HepG2 (cell line): ENCODE measurements around the gene MGAT5. TPM values are rescaled to one million over a fixed set of nuclear protein-coding genes. Genes with fewer than 3 reads are reported as not detected.

Experiments used
- ATAC-seq: fragments of 200-7000 bp; cut with Tn5 transposase; 3 replicates; pipeline ENCODE4 v1.9.1; 2020; ENCODE audit warnings: mild to moderate bottlenecking, moderate library complexity
- BruUV-seq: library from RNA; stranded (reverse); fragments of 400-500 nt; replicated peaks from 2 replicates; lab custom pipeline; 2021; lab: Mats Ljungman, UMichigan
- CTCF ChIA-PET: fragments of 300-600 bp; formaldehyde crosslinking; extraction: SDS; loops from one replicate; lab custom pipeline; 2021; ENCODE audit warnings: low total read pairs, inconsistent platforms, low intra/inter-chr PET ratio; lab: Yijun Ruan, JAX
- POLR2A ChIA-PET: fragments of 350-600 bp; sonication (Branson Sonifier 250); formaldehyde crosslinking; loops from one replicate; lab custom pipeline; 2020; ENCODE audit warnings: antibody characterized with exemption, inconsistent platforms; lab: Yijun Ruan, JAX
- DNase-seq: peaks from one replicate; pipeline ENCODE4 v3.0.0-alpha.2; 2015; ENCODE audit warnings: low spot score
- FAIRE-seq: peaks from 3 replicates; lab custom pipeline; 2011; peaks lifted over from hg19 to GRCh38; lab: Jason Lieb, UNC
- H2AFZ ChIP-seq: one replicate; pipeline ENCODE4 v1.6.1; 2011; ENCODE audit warnings: low read length, inconsistent platforms
- H3K27ac ChIP-seq: fragments of 300-600 bp; 3 replicates; pipeline ENCODE4 v1.8.0; 2011; ENCODE audit warnings: mixed run types, mild to moderate bottlenecking, mixed read lengths, low read length, inconsistent platforms; ENCODE audit not compliant: insufficient read depth; ENCODE audit errors: extremely low read length
- H3K27me3 ChIP-seq, 2 experiments: fragments of 200-600 bp in 1 of 2; 2 replicates in 1 of 2; 3 replicates in 1 of 2; pipeline versions ENCODE4 v1.6.0 to v1.8.0; 2011; ENCODE audit warnings: low read length in 2 of 2, mild to moderate bottlenecking in 2 of 2, moderate library complexity in 2 of 2, inconsistent platforms in 1 of 2; ENCODE audit not compliant: insufficient read depth in 2 of 2, control insufficient read depth in 1 of 2
- H3K36me3 ChIP-seq, 2 experiments: fragments of 200-600 bp in 1 of 2; replicated peaks in 1 of 2; 2 replicates in 1 of 2; 3 replicates in 1 of 2; pipeline versions ENCODE4 v1.5.1 to v1.8.0; 2011; ENCODE audit warnings: low read length in 2 of 2, inconsistent platforms in 1 of 2; ENCODE audit not compliant: insufficient read depth in 2 of 2, control insufficient read depth in 1 of 2
- H3K4me1 ChIP-seq: 2 replicates; pipeline ENCODE4 v1.5.1; 2012; ENCODE audit warnings: low read length, inconsistent platforms; ENCODE audit not compliant: insufficient read depth
- H3K4me2 ChIP-seq: 2 replicates; pipeline ENCODE4 v1.6.0; 2011; ENCODE audit warnings: low read depth, low read length, inconsistent platforms
- H3K4me3 ChIP-seq, 3 experiments: fragments of 200-600 bp in 1 of 3; sonication (generic), shearing (Covaris generic) in 1 of 3; replicated peaks in 1 of 3; 2 replicates each; pipeline ENCODE4 v1.5.1; 2011 to 2016; ENCODE audit warnings: low read length in 3 of 3, inconsistent platforms in 2 of 3, low read depth in 2 of 3, mild to moderate bottlenecking in 2 of 3, control low read depth in 1 of 3, mixed read lengths in 1 of 3; ENCODE audit not compliant: insufficient read depth in 1 of 3
- H3K79me2 ChIP-seq: one replicate; pipeline ENCODE4 v1.6.1; 2011; ENCODE audit warnings: low read length, inconsistent platforms; ENCODE audit not compliant: insufficient read depth
- H3K9ac ChIP-seq: 2 replicates; pipeline ENCODE4 v1.6.0; 2011; ENCODE audit warnings: mild to moderate bottlenecking, low read depth, low read length, inconsistent platforms; ENCODE audit not compliant: insufficient read depth
- H3K9me3 ChIP-seq: 2 replicates; pipeline ENCODE4 v1.5.1; 2012; ENCODE audit warnings: mild to moderate bottlenecking, low read length
- H4K20me1 ChIP-seq: 2 replicates; pipeline ENCODE4 v1.6.0; 2011; ENCODE audit warnings: inconsistent platforms, mild to moderate bottlenecking, low read length, moderate library complexity; ENCODE audit not compliant: insufficient read depth
- AFF4 ChIP-seq: sonication (generic); formaldehyde crosslinking; IDR thresholded peaks from 2 replicates; pipeline ENCODE4 v1.4.0; 2020; ENCODE audit warnings: missing genetic modification reagents
- ATF7 ChIP-seq, 2 experiments: fragments of 450-650 bp in 1 of 2; sonication (generic) in 1 of 2; formaldehyde crosslinking in 1 of 2; IDR thresholded peaks; 2 replicates each; pipeline versions ENCODE4 v1.4.0 to v1.6.1; 2016 to 2020; ENCODE audit warnings: antibody characterized with exemption in 1 of 2, mild to moderate bottlenecking in 1 of 2, missing genetic modification reagents in 1 of 2
- FOXO1 ChIP-seq: sonication (generic); formaldehyde crosslinking; IDR thresholded peaks from 2 replicates; pipeline ENCODE4 v1.4.0; 2020; ENCODE audit warnings: missing genetic modification reagents
- HBP1 ChIP-seq: IDR thresholded peaks from 2 replicates; pipeline ENCODE4 v1.6.1; 2016; ENCODE audit warnings: low read depth, control low read depth
- HDAC6 ChIP-seq: fragments of 200-600 bp; sonication (generic); IDR thresholded peaks from 2 replicates; pipeline ENCODE4 v1.7.0; 2017; ENCODE audit warnings: mild to moderate bottlenecking, antibody characterized with exemption, low read length, low read depth
- ISL2 ChIP-seq: sonication (generic); formaldehyde crosslinking; IDR thresholded peaks from 2 replicates; pipeline ENCODE4 v1.5.0; 2020; ENCODE audit warnings: missing genetic modification reagents
- RBM39 ChIP-seq: fragments of 200-400 bp; formaldehyde crosslinking; IDR thresholded peaks from one replicate; pipeline ENCODE4 v1.6.1; 2018; ENCODE audit warnings: antibody characterized with exemption, mild to moderate bottlenecking, low read depth, low read length; ENCODE audit not compliant: poor library complexity, severe bottlenecking
- RELA ChIP-seq: sonication (generic); formaldehyde crosslinking; IDR thresholded peaks from 2 replicates; pipeline ENCODE4 v1.4.0; 2020; ENCODE audit warnings: missing genetic modification reagents
- RXRA ChIP-seq: sonication (generic); formaldehyde crosslinking; IDR thresholded peaks from 2 replicates; pipeline ENCODE4 v1.5.1; 2020; ENCODE audit warnings: missing genetic modification reagents
- SMARCE1 ChIP-seq: fragments of 450-650 bp; IDR thresholded peaks from 2 replicates; pipeline ENCODE4 v1.6.1; 2017; ENCODE audit warnings: borderline replicate concordance
- ZEB1 ChIP-seq: IDR thresholded peaks from 2 replicates; pipeline ENCODE4 v1.6.1; 2012; ENCODE audit warnings: mild to moderate bottlenecking, low read depth, inconsistent platforms; ENCODE audit not compliant: insufficient replicate concordance
- ZNF274 ChIP-seq: sonication (generic); formaldehyde crosslinking; IDR thresholded peaks from 2 replicates; pipeline ENCODE4 v1.5.1; 2020; ENCODE audit warnings: mild to moderate bottlenecking, missing genetic modification reagents
- ZNF34 ChIP-seq: sonication (generic); formaldehyde crosslinking; IDR thresholded peaks from 2 replicates; pipeline ENCODE4 v1.4.0; 2020; ENCODE audit warnings: mild to moderate bottlenecking, missing genetic modification reagents, borderline replicate concordance
- ZNF367 ChIP-seq: sonication (generic); formaldehyde crosslinking; IDR thresholded peaks from 2 replicates; pipeline ENCODE4 v1.4.0; 2020; ENCODE audit warnings: missing genetic modification reagents, borderline replicate concordance
- ZNF513 ChIP-seq: sonication (generic); formaldehyde crosslinking; conservative IDR thresholded peaks from 2 replicates; pipeline ENCODE4 v1.5.0; 2020; ENCODE audit warnings: missing genetic modification reagents
- ZNF546 ChIP-seq: sonication (generic); formaldehyde crosslinking; conservative IDR thresholded peaks from 2 replicates; pipeline ENCODE4 v1.8.1; 2023; ENCODE audit warnings: mild to moderate bottlenecking, missing genetic modification reagents
- ZNF713 ChIP-seq: sonication (generic); formaldehyde crosslinking; IDR thresholded peaks from 2 replicates; pipeline ENCODE4 v1.4.0; 2020; ENCODE audit warnings: mild to moderate bottlenecking, missing genetic modification reagents
- WGBS: methylation state at CpG from one replicate; pipeline ENCODE4 v1.1.6; 2017; ENCODE audit warnings: low lambda C conversion rate; 5-methylcytosine and 5-hydroxymethylcytosine counted together
- in situ Hi-C: cut with HindIII; loops from 2 replicates; pipeline ENCODE4 v1.10.0; 2017; ENCODE audit warnings: low pct_unique_long_range_greater_than_20kb; ENCODE audit not compliant: extremely low pct_ligation_motif_present
- intact Hi-C: fragments of 100-400 bp; cut with micrococcal nuclease; formaldehyde crosslinking; loops from one replicate; pipeline ENCODE4 v1.10.0; 2022; ENCODE audit not compliant: unreplicated experiment
- polyA plus RNA-seq, 8 experiments: library from polyadenylated mRNA; depleted of rRNA in 3 of 8; stranded (reverse) in 7 of 8; unstranded in 1 of 8; fragments of >200 nt; fragmentation: Illumina TruSeq in 4 of 8; extraction: Trizol in 4 of 8; gene quantifications; 2 replicates each; pipeline versions ENCODE4 v1.2.1 to v1.2.3, GENCODE V29; 2011 to 2016; ENCODE audit warnings: low read depth in 4 of 8, missing spikeins in 1 of 8, mixed read lengths in 1 of 8; ENCODE audit not compliant: insufficient read depth in 1 of 8
- total RNA-seq, 5 experiments: library from RNA; depleted of rRNA; stranded (reverse); fragments of >200 nt; fragmentation: Illumina TruSeq; extraction: Trizol; gene quantifications; 2 replicates each; pipeline ENCODE4 v1.2.3, GENCODE V29; 2016; ENCODE audit warnings: low read depth in 1 of 5

MGAT5 gene
- total and polyA plus RNA-seq, 2 of the 13 experiments (the other 11 are each of a cell fraction or from before 2014, with no cell fraction given) = 33.1 to 60.2 TPM

- no peak for TF ChIP-seq AFF4 (CRISPR knock-in tag)
- no peak for TF ChIP-seq RXRA (CRISPR knock-in tag)
- no peak for TF ChIP-seq FOXO1 (CRISPR knock-in tag)
- no peak for TF ChIP-seq ZNF513 (CRISPR knock-in tag)
Observed at GRCh38 chr2:134258684-134259388, 5.0 kb downstream of the MGAT5 start (continued).

GRCh38 chr2:134259571-134259970 is 5.7 kb downstream of the MGAT5 start:
- Histone ChIP-seq H3K27me3 (no peaks in the 10 kb centered on the region), H4K20me1 (no peaks in the 10 kb centered on the region), H3K27ac (no peak overlapping the region), H3K4me1 (peaks cover 15% of the 10 kb centered on the region), H2AFZ (no peak overlapping the region), H3K79me2 (no peaks in the 10 kb centered on the region), H3K9me3 (no peaks in the 10 kb centered on the region), H3K9ac (no peak overlapping the region), H3K4me2 (no peak overlapping the region), H3K4me3 (no peak overlapping the region), H3K36me3 (peaks cover 10 to 16% of the 10 kb centered on the region in 2 experiments; a peak in 4 of 5 replicates)
- FAIRE-seq (no peak), ATAC-seq (no peak), DNase-seq (no peak)
- ChIA-PET POLR2A (no interaction called here), CTCF (no interaction called here)
- no TSS peak for BruUV-seq
- intact Hi-C loops (no loop called here), in situ Hi-C loops (no loop called here)
- 95% methylated on average over 2 of the region's 2 CpGs for WGBS
- TF ChIP-seq ZNF34 (CRISPR knock-in tag) (no peak), ATF7 (IDR thresholded peaks at IDR 0.05) (no peak), ATF7 (CRISPR knock-in tag; IDR thresholded peaks at IDR 0.05) (no peak), ISL2 (CRISPR knock-in tag) (no peak), ZNF546 (no peak), HDAC6 (no peak), ZNF713 (CRISPR knock-in tag) (no peak), ZEB1 (no peak), ZNF367 (CRISPR knock-in tag) (no peak), SMARCE1 (no peak), RELA (no peak), RBM39 (no peak), HBP1 (CRISPR knock-in tag) (no peak), ZNF274 (CRISPR knock-in tag) (no peak)
